ENCODE results near the gene PAXIP1.

DNA sequence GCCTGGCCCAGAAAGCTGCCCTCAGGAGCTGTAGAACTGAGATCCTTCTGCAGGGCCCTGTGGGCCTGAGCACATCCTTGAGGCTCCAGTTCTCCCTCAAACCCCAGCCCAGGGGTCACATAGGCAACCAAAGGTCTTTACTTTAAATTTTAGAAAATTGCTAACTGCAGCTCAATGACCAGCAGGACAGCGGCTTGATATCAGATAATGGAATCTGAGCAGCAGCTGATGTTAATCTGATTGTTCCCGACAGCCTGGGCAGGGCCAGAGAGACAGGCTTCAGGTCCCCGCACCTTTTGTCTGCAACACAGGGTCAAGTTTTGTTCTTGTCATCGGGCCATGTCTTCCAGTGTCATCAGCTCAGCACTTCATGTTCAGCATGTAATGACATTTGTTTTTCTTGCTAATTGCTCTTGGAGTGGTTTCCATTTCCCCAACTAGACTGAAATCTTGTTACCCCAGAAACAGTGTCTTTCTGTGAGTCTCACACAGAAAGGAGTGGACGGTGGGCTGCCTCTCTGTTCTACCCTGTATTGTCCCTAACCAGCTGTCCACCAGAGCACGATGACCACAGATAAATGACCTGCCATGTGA lies 91.0 kb downstream of the PAXIP1 start:
- no peak for TF ChIP-seq CTCF (IDR thresholded peaks at IDR 0.05; ENCODE audit: low read depth, low read length, poor library complexity, severe bottlenecking)
- TF ChIP-seq EZH2phosphoT487 (IDR thresholded peaks at IDR 0.05; ENCODE audit: borderline replicate concordance, low read length), result no peak
